ENCODE measurements around the gene TREML4. TPM values are rescaled to one million over a fixed set of nuclear protein-coding genes. Genes with fewer than 3 reads are reported as not detected.
A peak's percentile ranks its signal among the peaks of the same experiment; 100 is the strongest.

TREML4 gene
- polyA plus RNA-seq, 1 donor, result not detected

DNA sequence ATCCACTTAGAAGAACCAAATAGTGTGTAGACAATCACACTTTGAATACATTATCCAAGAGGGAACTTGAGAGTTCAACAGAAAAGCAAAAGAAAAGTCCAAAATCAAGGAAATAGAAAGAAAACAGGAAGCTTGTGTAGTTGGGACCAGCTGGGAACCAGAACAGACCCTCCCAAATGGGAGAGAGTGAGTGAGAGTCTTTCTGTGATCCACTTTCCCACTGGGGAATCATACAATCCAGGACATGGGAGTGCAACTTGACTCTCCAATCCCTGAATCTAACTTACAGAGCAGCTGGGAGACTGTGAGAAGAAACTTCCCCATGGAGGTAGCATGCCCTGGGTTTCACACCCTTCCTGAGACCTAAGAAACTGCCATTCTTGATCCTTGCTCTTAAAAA lies 27.0 kb downstream of the TREML4 start:
- no peak for DNase-seq

DNA sequence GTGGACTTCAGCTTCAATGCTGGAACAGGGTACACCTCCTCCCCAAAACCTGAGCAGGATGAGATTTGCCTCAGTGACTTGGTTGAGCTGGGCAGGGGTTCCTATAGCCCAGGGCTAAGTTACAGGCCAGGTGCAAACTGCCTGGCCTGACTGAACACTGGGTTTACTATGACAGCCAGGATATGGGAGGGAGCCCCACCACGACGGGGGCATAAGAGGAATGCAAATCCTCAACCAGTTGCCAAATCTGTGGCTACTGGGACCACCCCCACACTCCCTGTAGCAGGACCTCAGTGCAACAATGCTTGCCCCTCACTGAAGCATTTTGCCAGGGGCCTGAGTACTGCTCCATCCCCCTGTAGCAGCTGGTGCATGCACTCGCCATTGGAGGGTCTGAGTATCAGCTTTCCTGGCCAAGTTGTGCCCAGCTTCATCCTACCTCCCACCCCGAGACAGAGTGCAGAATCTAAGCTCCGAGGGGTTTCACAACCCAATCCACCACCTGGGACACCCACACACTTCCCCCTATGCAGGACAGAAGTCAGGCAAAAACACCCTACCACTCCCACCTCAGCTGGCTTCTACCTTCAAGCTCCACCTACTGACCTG lies 27.6 kb downstream of the TREML4 start:
- DNase-seq, result no peak

DNA sequence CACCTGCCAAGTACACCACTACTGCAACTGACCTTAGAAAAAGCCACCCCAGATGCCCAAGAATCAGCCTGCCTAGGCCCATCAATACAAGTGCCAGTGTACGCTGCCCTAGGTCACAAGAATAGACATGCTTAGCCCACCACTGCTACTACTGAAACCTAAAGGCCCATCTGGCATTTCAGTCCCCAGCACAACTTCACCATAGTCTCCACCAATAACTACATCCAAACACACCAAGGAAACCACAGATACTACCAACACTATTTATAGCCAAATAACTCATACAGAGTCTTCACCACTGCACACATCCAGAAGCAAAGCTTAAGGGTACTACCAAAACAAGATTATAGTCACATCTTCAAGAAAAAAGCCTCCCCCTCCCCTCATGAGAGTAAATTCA lies 28.2 kb downstream of the TREML4 start:
- DNase-seq, result no peak

DNA sequence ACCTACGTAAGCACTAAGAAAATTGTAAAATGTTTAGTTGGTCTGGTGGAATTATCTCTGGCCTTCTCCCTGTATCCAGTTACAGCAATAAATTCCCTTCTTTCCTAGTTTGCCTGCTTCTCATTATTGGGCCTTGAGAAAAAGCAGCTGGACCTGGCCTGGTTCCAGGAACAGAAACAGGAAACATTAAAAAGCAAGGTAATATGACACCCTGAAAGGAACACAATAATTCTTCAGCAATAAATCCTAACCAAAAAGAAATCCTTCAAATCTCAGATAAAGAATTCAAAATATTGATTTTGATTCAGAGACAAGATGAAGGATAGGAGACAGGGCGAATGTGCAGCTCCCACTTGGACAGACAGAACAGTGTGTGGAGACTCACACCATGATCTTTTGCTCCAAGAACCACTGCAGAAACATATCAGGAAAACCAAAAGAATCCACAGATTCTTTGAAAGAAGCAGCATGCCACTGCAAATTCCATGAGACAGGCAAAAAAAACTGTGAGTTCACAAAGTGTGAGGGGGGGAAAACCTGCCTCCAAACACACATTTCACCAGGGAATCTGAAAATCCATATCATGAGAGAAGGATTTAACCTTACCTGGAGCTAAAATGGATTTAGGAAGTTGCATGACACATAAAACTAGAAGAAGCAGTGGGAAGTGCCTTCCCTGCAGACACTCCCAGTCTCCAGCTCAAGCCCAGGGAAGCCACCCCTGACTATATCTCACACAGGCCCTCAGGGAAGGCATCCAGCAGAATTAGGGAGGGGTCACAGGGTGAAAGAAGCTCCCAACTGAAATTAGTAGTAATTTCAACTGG lies 29.4 kb downstream of the TREML4 start:
- DNase-seq, result peak; percentile 89

DNA sequence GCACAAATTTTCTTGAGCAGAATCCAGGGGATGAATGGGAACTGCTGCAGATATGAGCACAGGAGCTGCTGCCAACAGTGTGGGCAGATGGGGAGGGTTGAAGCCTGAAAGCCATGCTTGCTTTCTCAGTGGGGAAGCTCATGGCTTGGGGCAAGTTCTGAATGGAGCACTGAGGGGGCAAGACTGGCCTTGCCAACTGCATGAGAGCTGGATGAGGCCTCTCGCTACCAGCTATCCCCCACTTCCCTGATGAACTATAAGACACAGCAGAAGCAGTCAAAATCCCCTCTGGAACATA lies 30.0 kb downstream of the TREML4 start:
- DNase-seq, result no peak

DNA sequence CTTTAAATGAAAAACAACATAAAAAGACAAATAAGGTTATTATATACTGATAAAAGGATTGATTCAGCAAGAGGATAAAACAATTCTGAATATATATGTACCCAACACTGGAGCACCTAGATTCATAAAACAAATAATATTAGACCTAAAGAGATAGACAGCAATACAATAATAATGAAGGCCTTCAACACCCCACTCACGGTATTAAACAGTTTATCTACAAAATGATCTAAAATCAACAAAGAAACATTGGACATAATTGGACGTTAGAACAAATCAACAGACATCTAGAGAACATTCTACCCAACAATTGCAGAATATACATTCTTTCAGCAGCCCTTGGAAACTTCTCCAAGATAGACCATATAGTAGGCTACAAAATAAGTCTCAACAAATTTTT lies 34.3 kb downstream of the TREML4 start:
- DNase-seq, result no peak

DNA sequence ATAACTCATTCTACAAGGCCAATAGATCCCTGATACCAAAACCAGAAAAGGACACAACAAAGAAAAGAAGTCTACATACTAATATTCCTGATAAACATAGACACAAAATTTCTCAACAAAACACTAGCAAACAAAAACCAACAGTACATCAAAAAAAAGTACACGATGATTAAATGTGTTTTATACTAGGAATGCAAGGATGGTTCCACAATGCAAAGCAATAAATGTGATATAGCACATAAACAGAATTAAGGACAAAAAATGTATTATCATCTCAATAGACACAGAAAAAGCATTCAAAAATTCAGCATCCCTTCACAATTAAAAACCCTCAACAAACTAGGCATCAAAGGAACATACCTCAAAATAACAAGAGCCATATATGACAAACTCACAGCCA lies 35.1 kb downstream of the TREML4 start:
- DNase-seq, result no peak

DNA sequence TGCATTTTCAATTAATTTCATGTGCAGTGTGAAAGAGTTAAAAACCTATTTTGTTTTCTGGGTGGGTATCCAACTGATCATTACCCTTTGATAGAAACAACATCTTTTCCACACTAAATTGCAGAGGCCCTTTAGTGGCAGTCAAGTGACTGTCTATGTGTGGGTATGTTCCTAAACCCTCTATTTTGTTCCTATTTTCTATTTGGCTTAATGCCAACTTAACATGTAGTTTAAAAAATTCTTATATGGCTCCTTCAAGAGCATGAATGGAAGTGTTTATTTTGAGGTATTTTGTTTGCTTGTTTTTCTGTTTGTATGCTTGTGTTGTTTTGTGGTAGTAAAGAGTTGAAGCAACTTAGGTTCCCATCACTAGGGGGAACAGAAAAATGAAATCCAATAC lies 38.4 kb downstream of the TREML4 start:
- DNase-seq, result no peak

DNA sequence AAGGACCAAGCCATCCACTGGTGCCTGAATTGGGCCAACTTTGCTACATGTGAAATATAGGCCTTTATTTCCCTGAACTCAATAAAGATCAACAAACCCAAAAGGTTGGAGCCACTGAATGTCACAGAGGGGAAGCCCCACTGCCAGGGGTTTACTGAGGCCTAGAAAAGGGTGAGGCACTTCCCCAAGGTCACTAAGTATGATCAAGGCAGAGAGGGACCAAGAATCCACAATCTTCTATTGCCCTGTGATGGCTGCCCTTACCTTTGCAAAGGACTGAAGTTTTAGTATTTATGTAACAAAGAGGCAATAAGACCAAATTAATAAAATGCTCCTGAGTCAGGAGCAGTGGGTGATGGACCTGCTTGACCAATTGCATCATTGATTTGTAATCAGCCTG lies 40.3 kb downstream of the TREML4 start:
- no peak for DNase-seq

DNA sequence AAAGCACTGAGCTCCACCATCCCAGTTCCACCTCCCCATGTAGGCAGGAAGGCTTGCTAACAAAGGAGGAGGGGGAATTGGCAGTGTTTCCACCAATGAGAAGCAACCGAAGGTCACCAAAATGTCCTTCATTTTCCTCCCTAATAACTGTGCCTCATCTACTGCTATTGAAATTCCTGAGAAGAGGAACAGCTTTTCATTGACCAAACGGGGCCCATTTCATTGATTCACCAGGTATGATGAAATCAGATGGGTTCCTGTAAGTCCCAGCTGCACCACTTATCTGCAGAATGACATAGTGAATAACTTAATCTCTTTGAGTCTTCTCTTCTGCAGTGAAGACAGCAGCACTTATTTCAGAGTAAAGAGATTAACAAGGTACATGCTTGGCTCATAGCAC lies 41.0 kb downstream of the TREML4 start:
- no peak for DNase-seq

DNA sequence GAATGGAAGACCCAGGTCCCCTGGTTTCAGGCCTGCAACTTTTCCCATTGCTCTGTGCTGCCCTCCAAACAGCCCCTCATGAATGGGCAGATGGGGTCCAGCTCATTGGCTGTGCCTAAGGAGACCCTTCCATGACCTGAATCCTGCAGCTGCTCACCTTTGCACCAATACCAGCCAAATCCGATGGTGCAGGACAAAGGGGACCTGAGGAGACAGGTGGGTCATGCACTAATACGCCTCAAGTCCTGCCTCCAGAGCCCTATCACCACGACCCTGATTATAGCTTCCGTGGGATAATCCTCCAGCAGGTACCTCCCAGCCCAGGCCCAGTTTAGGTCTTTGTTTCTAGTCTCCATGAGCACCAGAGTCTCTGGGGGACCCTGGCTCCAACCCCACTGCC lies 41.6 kb downstream of the TREML4 start:
- DNase-seq, result no peak

DNA sequence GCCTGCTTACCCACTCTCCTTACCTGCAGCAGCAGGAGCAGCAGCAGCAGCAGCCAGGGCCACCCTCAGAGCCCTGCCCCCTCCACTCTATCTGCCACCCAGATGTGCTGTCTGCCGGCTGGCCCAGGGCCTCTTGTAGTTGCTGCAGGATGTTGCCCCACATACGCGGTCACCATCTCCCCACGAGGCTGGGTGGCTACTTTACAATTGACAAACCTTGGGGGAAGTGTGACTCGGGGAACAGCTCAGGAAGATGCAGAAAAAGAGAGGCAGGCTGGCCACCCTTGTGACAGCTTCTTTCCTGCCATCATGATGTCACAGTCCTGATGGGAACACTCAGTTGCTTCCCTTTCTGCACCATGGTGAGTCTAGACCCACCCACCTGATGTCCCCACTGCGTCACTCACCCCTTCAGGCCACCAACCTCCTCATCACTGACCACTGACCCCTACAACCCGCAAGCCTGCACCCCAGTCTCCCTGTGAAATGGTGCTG lies 43.8 kb downstream of the TREML4 start:
- no peak for DNase-seq

DNA sequence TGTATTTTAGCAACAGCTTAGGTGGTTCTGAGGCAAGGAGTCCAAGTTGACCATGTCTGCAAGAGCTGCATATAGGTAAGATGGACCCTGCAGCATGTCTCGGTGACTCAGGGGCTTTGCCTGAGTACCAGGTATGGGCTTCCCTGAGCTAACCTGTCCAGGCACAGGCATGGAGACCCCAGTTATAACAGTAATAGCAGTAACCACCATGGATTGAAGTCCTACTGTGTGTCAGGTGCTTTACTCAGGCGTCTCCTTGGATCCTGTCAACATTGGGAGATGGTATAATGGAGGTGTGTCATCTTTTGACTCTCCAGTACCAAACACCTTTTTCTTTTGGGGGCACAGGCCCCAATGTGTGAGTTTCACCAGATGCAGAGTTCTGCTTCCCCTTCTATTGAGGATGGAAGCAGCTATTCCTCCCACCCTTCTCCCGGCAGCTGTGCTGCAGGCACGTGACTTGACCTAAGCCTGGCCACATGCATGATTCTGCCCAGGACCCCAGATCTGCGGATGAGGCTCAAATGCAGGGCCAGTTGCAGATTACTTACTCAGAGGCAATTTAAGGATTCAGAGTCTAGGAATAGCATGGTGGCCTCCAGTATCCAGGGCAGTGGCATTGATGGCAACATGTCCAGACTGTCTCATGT lies 44.6 kb downstream of the TREML4 start:
- no peak for DNase-seq

DNA sequence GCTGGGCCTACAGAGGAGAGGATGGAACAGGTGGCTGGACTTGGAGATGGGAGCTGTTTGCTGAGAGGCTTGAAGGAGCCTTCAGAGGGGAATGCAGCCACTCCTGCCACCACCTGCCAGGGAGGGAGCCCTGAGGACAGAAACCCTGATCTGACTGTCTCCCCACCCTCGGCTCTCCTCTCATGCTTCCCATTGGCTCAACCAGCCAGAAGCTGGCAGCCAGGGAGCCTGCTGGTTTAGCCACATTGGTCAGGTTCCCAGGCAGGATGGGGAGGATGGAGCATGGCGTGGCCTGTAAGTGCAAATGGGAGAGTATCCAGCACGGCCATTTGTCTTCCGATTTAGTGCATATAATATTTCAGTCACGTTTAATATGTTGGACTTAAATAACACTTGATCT lies 45.6 kb downstream of the TREML4 start:
- no peak for DNase-seq

DNA sequence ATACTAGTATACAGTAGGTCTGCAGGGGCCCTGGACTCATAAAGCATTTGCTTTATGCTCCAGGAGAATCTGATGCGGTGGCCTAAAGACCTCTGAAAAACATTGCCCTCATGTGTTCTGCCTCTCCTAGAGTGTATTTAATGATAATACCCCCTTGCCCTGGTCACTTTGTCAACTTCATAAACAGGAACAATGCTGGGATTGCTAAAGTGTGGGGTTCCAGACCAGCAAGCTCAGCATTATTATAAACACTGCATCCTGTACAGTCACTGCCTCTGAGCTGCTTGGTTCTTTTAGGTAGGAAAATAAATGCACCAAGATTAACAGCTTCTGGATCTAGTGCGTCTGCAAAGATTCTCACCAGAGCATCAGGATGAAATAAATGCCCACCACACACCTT lies 46.1 kb downstream of the TREML4 start:
- no peak for DNase-seq

DNA sequence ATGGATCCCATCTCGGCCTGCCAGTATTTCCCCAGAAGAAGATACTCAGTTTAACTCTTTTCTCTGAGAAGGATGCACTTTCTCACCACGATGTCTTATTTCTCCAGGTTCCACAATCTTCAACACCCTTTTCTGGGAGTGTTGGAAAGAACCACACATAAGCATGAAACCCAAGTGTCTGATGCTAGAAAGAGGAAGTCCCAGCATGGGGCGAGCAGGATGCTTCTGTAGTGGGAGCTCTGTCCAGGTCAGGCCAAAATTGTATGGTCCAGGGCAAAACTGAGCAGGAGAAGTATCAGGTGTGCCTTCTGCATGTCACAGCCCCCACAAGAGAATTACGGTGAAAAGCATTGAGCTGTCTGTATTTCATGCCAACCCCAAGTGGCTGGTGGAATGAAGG lies 47.3 kb downstream of the TREML4 start:
- DNase-seq, result no peak

DNA sequence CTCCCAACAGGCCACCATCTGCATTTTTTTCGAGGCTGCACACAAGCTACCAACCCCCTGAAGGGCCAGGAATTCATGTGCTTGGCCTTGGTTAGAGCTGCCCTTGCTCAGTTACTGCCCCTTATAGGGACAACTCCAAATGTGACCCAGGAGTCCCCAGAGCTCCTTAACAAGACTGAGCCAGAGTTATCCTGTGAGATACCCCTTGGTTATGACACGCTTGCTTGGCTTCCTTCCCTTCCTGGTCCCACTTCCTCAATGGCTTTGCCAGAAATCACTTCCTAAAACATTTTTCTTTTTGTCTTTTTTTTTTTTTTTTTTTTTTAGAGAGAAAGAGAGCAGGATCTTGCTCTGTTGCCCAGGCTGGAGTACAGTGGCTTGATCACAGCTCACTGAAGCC lies 49.5 kb downstream of the TREML4 start:
- no peak for DNase-seq

DNA sequence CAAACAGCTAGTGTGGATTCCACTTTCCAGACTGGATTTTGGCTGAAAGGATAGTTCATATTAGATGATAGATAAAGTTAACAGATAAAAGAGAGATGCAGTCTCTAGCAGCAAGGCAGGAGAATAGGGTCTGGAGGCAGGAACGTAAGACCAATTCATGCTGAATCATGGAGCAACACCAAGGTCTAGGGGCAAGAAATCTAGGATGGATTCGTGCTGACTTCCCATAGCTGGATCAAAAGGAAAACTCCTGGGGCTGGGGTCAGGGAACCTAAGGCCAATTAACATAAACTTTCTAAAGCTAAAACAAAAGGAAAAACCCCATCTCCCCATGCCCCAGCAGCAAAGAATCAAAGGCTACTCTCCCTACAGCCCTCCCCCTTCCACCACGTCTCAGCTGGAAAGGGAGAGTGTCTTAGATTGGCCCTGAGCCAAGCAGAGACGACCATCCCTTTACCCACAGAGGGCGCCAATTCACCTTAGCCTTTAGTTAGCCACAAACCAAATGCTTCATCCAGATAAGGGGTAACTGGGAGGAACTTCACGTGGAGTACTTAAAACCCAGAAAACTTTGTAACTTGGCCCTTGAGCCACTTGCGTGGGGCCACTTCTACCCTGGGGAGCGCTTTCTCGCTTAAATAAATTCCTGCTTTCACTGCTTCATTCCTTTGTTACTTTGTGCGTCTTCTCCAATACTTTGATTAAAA lies 50.7 kb downstream of the TREML4 start:
- DNase-seq, result peak; percentile 69

DNA sequence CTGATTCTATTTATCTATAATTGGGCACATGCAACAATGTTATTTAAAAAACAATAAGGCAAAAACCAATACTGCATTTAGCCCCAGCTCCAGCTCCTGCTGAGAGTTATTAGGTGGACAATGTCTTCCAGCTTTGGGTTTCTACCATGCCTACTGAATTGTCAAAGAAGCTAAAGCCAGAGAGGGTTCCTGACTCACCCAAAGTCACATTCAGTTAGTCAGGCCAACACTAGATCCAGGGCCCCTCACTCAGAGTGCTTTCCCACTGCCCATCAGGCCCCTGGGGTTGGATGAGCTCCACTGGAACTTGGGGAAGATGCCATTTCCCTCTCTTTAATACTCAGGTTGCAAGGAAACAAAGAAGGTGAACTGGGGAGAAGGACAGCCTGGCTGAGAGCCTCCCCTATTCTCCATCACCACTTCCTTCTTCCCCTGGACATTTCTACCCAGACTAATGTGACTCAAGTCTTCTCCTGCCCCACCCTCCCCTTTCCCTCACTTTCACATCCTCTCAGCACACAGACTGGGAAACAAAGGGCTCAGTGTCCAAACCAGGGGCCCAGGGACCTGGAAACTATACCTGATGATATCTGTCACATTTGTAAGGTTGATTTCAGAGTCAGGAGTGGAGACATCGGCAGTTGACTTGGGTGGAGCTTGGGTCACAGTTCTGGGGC lies 52.4 kb downstream of the TREML4 start:
- no peak for DNase-seq

DNA sequence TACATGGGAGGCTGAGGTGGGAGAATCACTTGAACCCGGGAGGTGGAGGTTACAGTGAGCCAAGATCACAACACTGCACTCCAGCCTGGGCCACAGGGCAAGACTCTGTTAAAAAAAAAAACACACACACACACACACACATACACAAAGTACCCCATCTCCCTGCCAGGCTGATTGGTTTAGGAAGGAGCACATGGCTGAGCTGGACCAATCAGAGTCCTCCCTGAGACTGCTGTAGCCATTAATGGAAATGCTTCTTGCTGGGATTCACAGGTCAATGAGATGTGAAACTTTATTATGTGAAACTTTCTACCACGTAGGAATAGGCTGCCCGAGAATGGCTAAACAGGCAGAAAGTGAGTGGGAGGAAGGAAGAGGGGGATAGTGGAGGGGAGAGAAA lies 55.5 kb downstream of the TREML4 start:
- DNase-seq, result no peak

DNA sequence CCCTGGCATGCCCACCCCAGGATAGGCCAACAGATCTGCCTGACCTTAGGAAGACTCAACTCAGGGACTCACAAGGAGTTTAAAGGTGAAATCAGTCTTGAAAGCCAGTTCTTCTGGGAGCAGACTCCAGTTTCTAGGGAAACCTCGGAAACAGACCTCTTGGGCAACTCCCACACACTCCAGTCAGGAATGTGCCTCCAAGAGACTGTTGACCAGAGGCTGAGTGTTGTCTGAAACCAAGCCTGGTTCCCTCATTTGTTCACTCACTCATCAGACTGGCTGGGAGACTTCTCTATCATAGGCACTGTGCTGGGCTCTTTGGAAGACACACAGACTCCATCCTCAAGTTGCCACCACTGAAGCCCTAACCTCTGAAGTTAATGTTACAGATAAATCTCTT lies 56.6 kb downstream of the TREML4 start:
- DNase-seq, result peak; percentile 42
